ENCODE results near the gene CCL20. TPM values are rescaled to one million over a fixed set of nuclear protein-coding genes. Genes with fewer than 3 reads are reported as not detected.

CCL20 gene
- total and polyA plus RNA-seq, 5 donors: not detected

GRCh38 chr2:227821043-227821942, 7.7 kb downstream of the CCL20 start:
- Histone ChIP-seq H3K27me3 (ENCODE audit: control insufficient read depth, insufficient read depth) (no peaks in the 10 kb centered on the region), H3K9me3 (ENCODE audit: control insufficient read depth, low read length) (no peaks in the 10 kb centered on the region), H3K4me3 (ENCODE audit: low read length) (no peak overlapping the region), H3K4me1 (ENCODE audit: control insufficient read depth, insufficient read depth, low read length) (peaks cover 5% of the 10 kb centered on the region), H3K27ac (ENCODE audit: low read length) (no peak overlapping the region)
- WGBS: 86% methylated on average over 4 of the region's 4 CpGs
- intact Hi-C loops (cut with DNase I): no loop called here
- ATAC-seq (no peak), DNase-seq (no peak)

DNA sequence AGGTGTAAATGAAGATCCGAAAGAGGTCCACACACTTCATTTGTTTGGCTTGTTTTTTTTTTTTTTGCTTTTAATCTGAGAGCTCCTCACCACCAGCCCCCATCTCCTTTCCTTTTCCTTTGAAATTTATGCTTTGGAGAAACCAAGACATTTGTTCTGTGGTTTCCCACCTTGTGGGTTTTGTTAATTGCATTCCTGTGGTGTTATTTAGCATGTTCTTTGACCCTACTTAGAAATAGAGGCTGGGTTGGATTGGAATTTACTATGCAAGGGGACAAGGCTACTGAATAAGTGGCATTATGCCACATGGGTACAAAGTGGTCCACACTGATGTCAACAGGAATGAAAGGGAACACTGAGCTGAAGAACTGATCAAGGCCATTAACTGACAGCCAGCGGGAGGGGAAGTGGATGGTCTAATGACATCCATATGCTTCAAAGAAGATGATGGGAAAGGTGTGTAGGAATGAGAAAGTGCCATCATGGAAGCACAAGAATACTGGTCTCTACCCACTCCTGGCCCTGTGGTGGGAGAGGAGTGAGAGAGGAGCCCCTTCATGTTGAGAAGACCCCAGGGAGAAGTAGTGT, 8.9 kb downstream of the CCL20 start:
- H3K27me3 ChIP-seq (ENCODE audit: control insufficient read depth, insufficient read depth): no peaks in the 10 kb centered on the region
- no peak overlapping the region for H3K27ac ChIP-seq (ENCODE audit: low read length)
- intact Hi-C loops (cut with DNase I): no loop called here
- ATAC-seq (no peak), DNase-seq (no peak)
- H3K4me3 ChIP-seq (ENCODE audit: low read length): no peak overlapping the region
- H3K4me1 ChIP-seq (ENCODE audit: control insufficient read depth, insufficient read depth, low read length): peaks cover 5% of the 10 kb centered on the region
- 87% methylated on average over 2 of the region's 2 CpGs for WGBS
- no peaks in the 10 kb centered on the region for H3K9me3 ChIP-seq (ENCODE audit: control insufficient read depth, low read length)

DNA sequence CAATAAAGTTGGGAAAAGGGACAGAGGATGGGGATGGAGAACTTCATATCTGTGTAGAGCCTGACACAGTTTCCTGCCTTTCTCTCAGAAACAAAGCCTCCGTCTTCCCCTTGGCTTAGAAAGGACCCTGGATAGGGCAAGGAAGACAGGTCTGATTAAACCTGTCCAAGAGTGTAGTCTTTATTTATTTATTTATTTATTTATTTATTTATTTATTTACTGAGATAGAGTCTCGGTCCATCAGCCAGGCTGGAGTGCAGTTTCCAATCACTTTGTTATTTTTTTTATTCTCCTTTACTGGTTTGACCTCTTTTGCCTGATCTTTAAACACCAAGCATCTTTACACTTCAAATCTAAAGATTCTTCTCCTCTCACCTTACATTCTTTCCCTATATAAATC, 10.3 kb downstream of the CCL20 start:
- intact Hi-C loops (cut with DNase I): no loop called here
- H3K4me3 ChIP-seq (ENCODE audit: low read length): no peak overlapping the region
- H3K9me3 ChIP-seq (ENCODE audit: control insufficient read depth, low read length): no peaks in the 10 kb centered on the region
- no peak overlapping the region for H3K27ac ChIP-seq (ENCODE audit: low read length)
- ATAC-seq: no peak
- 66% methylated on average over 2 of the region's 2 CpGs for WGBS
- no peaks in the 10 kb centered on the region for H3K4me1 ChIP-seq (ENCODE audit: control insufficient read depth, insufficient read depth, low read length)
- no peaks in the 10 kb centered on the region for H3K27me3 ChIP-seq (ENCODE audit: control insufficient read depth, insufficient read depth)
- DNase-seq: no peak

DNA sequence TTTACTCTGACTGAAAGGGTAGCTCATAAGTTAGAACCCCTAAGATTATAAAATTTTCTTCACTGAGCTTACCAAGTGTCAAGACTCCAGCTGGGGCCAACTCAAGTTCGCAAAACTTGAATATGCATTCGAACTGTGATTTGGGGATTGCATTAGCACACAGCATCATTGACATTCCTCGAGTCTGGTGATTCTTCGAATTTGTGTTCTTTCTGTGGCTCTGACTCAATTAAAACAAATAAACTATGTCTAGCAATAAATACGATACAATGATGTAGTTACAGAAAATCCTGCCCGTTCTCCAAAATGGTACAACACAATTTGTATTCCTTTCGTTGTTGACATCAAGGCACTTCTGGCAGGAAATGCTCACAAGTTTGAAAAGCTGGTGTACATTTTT, 11.1 kb downstream of the CCL20 start:
- H3K27ac ChIP-seq (ENCODE audit: low read length): no peak overlapping the region
- 86% methylated on average over 7 of the region's 7 CpGs for WGBS
- no peaks in the 10 kb centered on the region for H3K4me1 ChIP-seq (ENCODE audit: control insufficient read depth, insufficient read depth, low read length)
- no peaks in the 10 kb centered on the region for H3K9me3 ChIP-seq (ENCODE audit: control insufficient read depth, low read length)
- intact Hi-C loops (cut with DNase I): no loop called here
- H3K27me3 ChIP-seq (ENCODE audit: control insufficient read depth, insufficient read depth): no peaks in the 10 kb centered on the region
- ATAC-seq: no peak
- DNase-seq: no peak
- no peak overlapping the region for H3K4me3 ChIP-seq (ENCODE audit: low read length)

DNA sequence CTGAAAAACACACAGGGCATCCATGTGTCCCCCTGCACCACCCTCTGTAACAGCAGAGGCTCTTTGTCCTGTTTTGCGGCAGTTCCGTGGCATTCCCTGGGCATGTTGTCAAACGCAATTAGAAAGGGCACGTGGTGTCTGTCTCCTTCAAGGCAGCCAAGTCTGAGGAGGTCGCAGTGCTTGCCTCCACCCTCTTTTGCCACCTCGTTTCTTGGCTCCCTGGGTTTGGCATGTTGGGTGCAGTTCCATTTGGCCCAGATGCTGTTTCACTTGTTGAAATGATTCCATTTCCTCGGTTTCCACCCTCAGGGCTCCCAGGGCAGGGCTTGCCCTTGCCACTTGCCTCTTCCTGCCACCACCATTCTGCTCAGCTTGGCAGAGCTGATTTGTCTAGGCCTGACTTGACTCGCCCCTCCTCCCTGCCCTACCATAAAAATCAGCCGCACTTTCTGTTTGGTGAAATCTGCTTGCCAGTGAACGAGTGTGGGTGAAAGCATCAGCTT, 12.4 kb downstream of the CCL20 start:
- Histone ChIP-seq H3K4me3 (ENCODE audit: low read length) (no peak overlapping the region), H3K9me3 (ENCODE audit: control insufficient read depth, low read length) (no peaks in the 10 kb centered on the region), H3K27me3 (ENCODE audit: control insufficient read depth, insufficient read depth) (no peaks in the 10 kb centered on the region), H3K4me1 (ENCODE audit: control insufficient read depth, insufficient read depth, low read length) (no peaks in the 10 kb centered on the region), H3K27ac (ENCODE audit: low read length) (no peak overlapping the region)
- no peak for DNase-seq
- intact Hi-C loops (cut with DNase I): no loop called here
- WGBS: 69% methylated on average over 10 of the region's 10 CpGs
- ATAC-seq: no peak

DNA sequence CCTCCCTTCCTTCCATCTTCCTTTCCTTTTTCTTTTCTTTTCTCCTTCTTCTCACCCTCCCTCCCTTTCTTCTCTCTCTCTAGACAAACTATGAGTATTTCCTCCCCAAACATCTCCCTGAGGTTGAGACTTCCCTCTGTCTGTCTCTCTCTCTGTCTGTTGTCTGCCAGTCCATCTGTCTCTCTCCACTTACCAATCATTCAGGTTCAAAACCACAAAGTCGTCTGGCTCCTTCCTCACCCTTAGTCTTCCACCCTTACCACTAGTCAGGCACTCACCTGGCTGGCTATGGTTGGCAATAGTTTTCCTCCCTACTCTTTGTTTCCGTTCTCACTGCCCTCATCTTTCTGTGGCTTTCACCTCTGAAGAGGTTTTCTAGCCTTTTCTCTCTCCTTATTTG, 12.9 kb downstream of the CCL20 start:
- Histone ChIP-seq H3K27me3 (ENCODE audit: control insufficient read depth, insufficient read depth) (no peaks in the 10 kb centered on the region), H3K9me3 (ENCODE audit: control insufficient read depth, low read length) (no peaks in the 10 kb centered on the region), H3K4me1 (ENCODE audit: control insufficient read depth, insufficient read depth, low read length) (no peaks in the 10 kb centered on the region), H3K27ac (ENCODE audit: low read length) (no peak overlapping the region), H3K4me3 (ENCODE audit: low read length) (no peak overlapping the region)
- DNase-seq: no peak
- WGBS: 26% methylated on average over 2 of the region's 2 CpGs
- ATAC-seq: no peak
- intact Hi-C loops (cut with DNase I): no loop called here

- Histone ChIP-seq H3K4me3 (ENCODE audit: low read length) (no peak overlapping the region), H3K9me3 (ENCODE audit: control insufficient read depth, low read length) (no peaks in the 10 kb centered on the region), H3K4me1 (ENCODE audit: control insufficient read depth, insufficient read depth, low read length) (no peaks in the 10 kb centered on the region), H3K27ac (ENCODE audit: low read length) (no peak overlapping the region), H3K27me3 (ENCODE audit: control insufficient read depth, insufficient read depth) (no peaks in the 10 kb centered on the region)
- no peak for DNase-seq
- WGBS: 81% methylated on average over 7 of the region's 7 CpGs
- no peak for ATAC-seq
- intact Hi-C loops (cut with DNase I): no loop called here
These were observed 13.5 kb downstream of the CCL20 start for GRCh38 chr2:227827143-227827542.

GRCh38 chr2:227828477-227828912, 14.9 kb downstream of the CCL20 start:
- Histone ChIP-seq H3K27ac (ENCODE audit: low read length) (no peak overlapping the region), H3K4me1 (ENCODE audit: control insufficient read depth, insufficient read depth, low read length) (no peaks in the 10 kb centered on the region), H3K9me3 (ENCODE audit: control insufficient read depth, low read length) (no peaks in the 10 kb centered on the region), H3K4me3 (ENCODE audit: low read length) (no peak overlapping the region), H3K27me3 (ENCODE audit: control insufficient read depth, insufficient read depth) (no peaks in the 10 kb centered on the region)
- intact Hi-C loops (cut with DNase I): no loop called here
- no peak for DNase-seq
- no peak for ATAC-seq

DNA sequence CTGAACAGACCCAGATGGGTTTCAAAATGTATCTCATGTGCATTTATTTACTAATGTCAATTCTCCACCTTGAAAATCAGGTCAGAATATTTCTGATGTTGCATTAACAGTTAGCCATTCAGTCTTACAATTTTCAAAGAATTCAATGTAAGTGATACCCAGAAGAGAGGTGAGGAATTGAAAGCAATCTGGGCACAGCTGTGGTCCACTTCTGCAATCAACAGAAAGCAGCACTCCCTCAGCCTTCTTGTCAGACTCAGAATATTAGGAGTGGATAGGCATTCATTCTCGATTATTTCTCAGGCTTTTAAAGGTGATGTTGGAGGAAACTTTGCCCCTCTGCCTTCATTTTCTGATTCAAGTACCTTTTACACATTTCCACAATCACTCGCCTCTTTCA, 15.7 kb downstream of the CCL20 start:
- no peak for DNase-seq
- WGBS: 78% methylated on average over 2 of the region's 2 CpGs
- intact Hi-C loops (cut with DNase I): no loop called here

GRCh38 chr2:227834423-227834822, 20.8 kb downstream of the CCL20 start:
- DNase-seq: no peak
- H3K4me1 ChIP-seq (ENCODE audit: control insufficient read depth, insufficient read depth, low read length): no peaks in the 10 kb centered on the region
- no peak overlapping the region for H3K4me3 ChIP-seq (ENCODE audit: low read length)
- ATAC-seq: no peak
- intact Hi-C loops (cut with DNase I): no loop called here
- H3K9me3 ChIP-seq (ENCODE audit: control insufficient read depth, low read length): no peaks in the 10 kb centered on the region
- no peak overlapping the region for H3K27ac ChIP-seq (ENCODE audit: low read length)
- H3K27me3 ChIP-seq (ENCODE audit: control insufficient read depth, insufficient read depth): no peaks in the 10 kb centered on the region
- WGBS: 90% methylated on average over 10 of the region's 10 CpGs

More for the DNA sequence above, 15.7 kb downstream of the CCL20 start:
- Histone ChIP-seq H3K4me1 (ENCODE audit: control insufficient read depth, insufficient read depth, low read length) (no peaks in the 10 kb centered on the region), H3K4me3 (ENCODE audit: low read length) (no peak overlapping the region), H3K27ac (ENCODE audit: low read length) (no peak overlapping the region), H3K9me3 (ENCODE audit: control insufficient read depth, low read length) (no peaks in the 10 kb centered on the region), H3K27me3 (ENCODE audit: control insufficient read depth, insufficient read depth) (no peaks in the 10 kb centered on the region)
- no peak for ATAC-seq

GRCh38 chr2:227834916-227835650, 21.4 kb downstream of the CCL20 start:
- H3K4me3 ChIP-seq (ENCODE audit: low read length): no peak overlapping the region

More at GRCh38 chr2:227834916-227835650, 21.4 kb downstream of the CCL20 start:
- intact Hi-C loops (cut with DNase I): no loop called here
- Histone ChIP-seq H3K27ac (ENCODE audit: low read length) (no peak overlapping the region), H3K27me3 (ENCODE audit: control insufficient read depth, insufficient read depth) (no peaks in the 10 kb centered on the region), H3K4me1 (ENCODE audit: control insufficient read depth, insufficient read depth, low read length) (no peaks in the 10 kb centered on the region), H3K9me3 (ENCODE audit: control insufficient read depth, low read length) (no peaks in the 10 kb centered on the region)
- ATAC-seq (no peak), DNase-seq (no peak)
- WGBS: 82% methylated on average over 5 of the region's 5 CpGs
